Activated CD4-positive, alpha-beta T cell treated with anti-CD3 and anti-CD28 coated beads for 1 hour (primary cell): Measurements from ENCODE around the gene RBM20.

Experiments used
- DNase-seq: peaks from one replicate; pipeline ENCODE4 v3.0.0-alpha.2; 2020

Gene RBM20

GRCh38 chr10:110789604-110790433, 145.7 kb downstream of the RBM20 start:
- no peak for DNase-seq

- no peak for DNase-seq
Measured at GRCh38 chr10:110790913-110791506, 146.9 kb downstream of the RBM20 start.

GRCh38 chr10:110791541-110792073, 147.5 kb downstream of the RBM20 start:
- DNase-seq: no peak

GRCh38 chr10:110792476-110793125, 148.5 kb downstream of the RBM20 start:
- DNase-seq: no peak

- DNase-seq: no peak
Measured at GRCh38 chr10:110793128-110793812, 149.1 kb downstream of the RBM20 start.

GRCh38 chr10:110793886-110794285, 149.8 kb downstream of the RBM20 start:
- no peak for DNase-seq

- no peak for DNase-seq
Measured at GRCh38 chr10:110794808-110795207, 150.7 kb downstream of the RBM20 start.

GRCh38 chr10:110797416-110797815, 153.3 kb downstream of the RBM20 start:
- DNase-seq: no peak

- DNase-seq: no peak
Measured at GRCh38 chr10:110798340-110798739, 154.2 kb downstream of the RBM20 start.

GRCh38 chr10:110802090-110802489, 158.0 kb downstream of the RBM20 start:
- DNase-seq: no peak

- no peak for DNase-seq
Measured at GRCh38 chr10:110802551-110803238, 158.6 kb downstream of the RBM20 start.

- no peak for DNase-seq
Measured at GRCh38 chr10:110803239-110803749, 159.2 kb downstream of the RBM20 start.

GRCh38 chr10:110803830-110804338, 159.7 kb downstream of the RBM20 start:
- DNase-seq: no peak

GRCh38 chr10:110804376-110804775, 160.2 kb downstream of the RBM20 start:
- DNase-seq: no peak

GRCh38 chr10:110805292-110805691, 161.2 kb downstream of the RBM20 start:
- DNase-seq: no peak

GRCh38 chr10:110806335-110806734, 162.2 kb downstream of the RBM20 start:
- DNase-seq: no peak

- DNase-seq: no peak
Measured at GRCh38 chr10:110808123-110808522, 164.0 kb downstream of the RBM20 start.

- no peak for DNase-seq
Measured at GRCh38 chr10:110808615-110809014, 164.5 kb downstream of the RBM20 start.

- DNase-seq: no peak
Measured at GRCh38 chr10:110810625-110811024, 166.5 kb downstream of the RBM20 start.

- DNase-seq: no peak
Measured at GRCh38 chr10:110811791-110812581, 167.8 kb downstream of the RBM20 start.

- DNase-seq: no peak
Measured at GRCh38 chr10:110812583-110812982, 168.4 kb downstream of the RBM20 start.
